Activated T-helper 17 cell treated with anti-CD3 and anti-CD28 coated beads, Interleukin-2, amount 50 U/mL, for 72 hours (primary cell): ENCODE measurements around the gene ANKRD13A. TPM values are rescaled to one million over a fixed set of nuclear protein-coding genes. Genes with fewer than 3 reads are reported as not detected.
A peak's percentile ranks its signal among the peaks of the same experiment; 100 is the strongest.
"Not testable (repeated sequence)": the region's sequence is repeated elsewhere in the genome, so short reads cannot be mapped to it uniquely, and the experiment has no call there.

ENCODE experiments used
- ATAC-seq: fragments of 150-1000 bp; cut with Tn5 transposase; replicated peaks from 2 replicates; pipeline ENCODE4 v1.10.0; 2021; ENCODE audit warnings: mild to moderate bottlenecking, moderate library complexity
- H3K27ac Mint-ChIP-seq: one replicate; pipeline ENCODE4 v1.8.0; 2022; ENCODE audit warnings: mixed read lengths
- H3K27me3 Mint-ChIP-seq: one replicate; pipeline ENCODE4 v1.8.0; 2022; ENCODE audit warnings: mixed read lengths
- H3K36me3 Mint-ChIP-seq: one replicate; pipeline ENCODE4 v1.8.0; 2022; ENCODE audit warnings: low read depth, mild to moderate bottlenecking, mixed read lengths
- H3K4me1 Mint-ChIP-seq: one replicate; pipeline ENCODE4 v1.8.0; 2022; ENCODE audit warnings: mixed read lengths
- H3K4me3 Mint-ChIP-seq: one replicate; pipeline ENCODE4 v1.8.0; 2022; ENCODE audit warnings: mild to moderate bottlenecking, mixed read lengths
- H3K9me3 Mint-ChIP-seq: one replicate; pipeline ENCODE4 v1.8.0; 2022; ENCODE audit warnings: mixed read lengths
- total RNA-seq, 2 donors: library from RNA; stranded (reverse); gene quantifications; one replicate each; pipeline ENCODE4 v1.2.3, GENCODE V29; 2022

Gene ANKRD13A
- total RNA-seq, 2 donors from 2014 or later = 61.4 to 68.5 TPM

- ATAC-seq = no peak
- Mint-ChIP-seq H3K9me3 (no peaks in the 10 kb centered on the region), H3K4me1 (peaks cover 15% of the 10 kb centered on the region), H3K4me3 (peak overlapping the region; percentile 16), H3K27me3 (no peaks in the 10 kb centered on the region), H3K36me3 (peaks cover 91% of the 10 kb centered on the region), H3K27ac (peak overlapping the region; percentile 34)
Observed at GRCh38 chr12:109966546-109966945, 32.7 kb upstream of the ANKRD13A start.

GRCh38 chr12:109967383-109968031 lies 31.7 kb upstream of the ANKRD13A start:
- no peaks in the 10 kb centered on the region for H3K9me3 Mint-ChIP-seq
- peak overlapping the region; percentile 86 for H3K27ac Mint-ChIP-seq
- peak; percentile 71 for ATAC-seq
- H3K36me3 Mint-ChIP-seq = peaks cover 91% of the 10 kb centered on the region
- peak overlapping the region; percentile 71 for H3K4me3 Mint-ChIP-seq
- H3K27me3 Mint-ChIP-seq = no peaks in the 10 kb centered on the region
- H3K4me1 Mint-ChIP-seq = peaks cover 15% of the 10 kb centered on the region

- Mint-ChIP-seq H3K36me3 (peaks cover 91% of the 10 kb centered on the region), H3K27ac (peak overlapping the region; percentile 86), H3K9me3 (no peaks in the 10 kb centered on the region), H3K4me1 (peaks cover 15% of the 10 kb centered on the region), H3K27me3 (no peaks in the 10 kb centered on the region), H3K4me3 (peak overlapping the region; percentile 71)
- peak; percentile 84 for ATAC-seq
Observed at GRCh38 chr12:109968032-109968420, 31.2 kb upstream of the ANKRD13A start.

- H3K27ac Mint-ChIP-seq = no peak overlapping the region
- H3K4me3 Mint-ChIP-seq = peak overlapping the region; percentile 71
- peaks cover 18% of the 10 kb centered on the region for H3K4me1 Mint-ChIP-seq
- H3K27me3 Mint-ChIP-seq = no peaks in the 10 kb centered on the region
- ATAC-seq = no peak
- no peaks in the 10 kb centered on the region for H3K9me3 Mint-ChIP-seq
- peaks cover 91% of the 10 kb centered on the region for H3K36me3 Mint-ChIP-seq
Observed at GRCh38 chr12:109968801-109969200, 30.4 kb upstream of the ANKRD13A start.

- Mint-ChIP-seq H3K4me1 (peaks cover 12% of the 10 kb centered on the region), H3K27ac (peak overlapping the region; percentile 60), H3K36me3 (peaks cover 94% of the 10 kb centered on the region), H3K27me3 (no peaks in the 10 kb centered on the region), H3K4me3 (peak overlapping the region; percentile 73), H3K9me3 (no peaks in the 10 kb centered on the region)
- no peak for ATAC-seq
Observed at GRCh38 chr12:109972821-109973220, 26.4 kb upstream of the ANKRD13A start.

GRCh38 chr12:109981311-109981710 lies 17.9 kb upstream of the ANKRD13A start:
- peak overlapping the region; percentile 52 for H3K4me3 Mint-ChIP-seq
- no peaks in the 10 kb centered on the region for H3K9me3 Mint-ChIP-seq
- H3K4me1 Mint-ChIP-seq = peaks cover 43% of the 10 kb centered on the region
- peak overlapping the region; percentile 79 for H3K27ac Mint-ChIP-seq
- H3K27me3 Mint-ChIP-seq = no peaks in the 10 kb centered on the region
- H3K36me3 Mint-ChIP-seq = peaks cover 95% of the 10 kb centered on the region
- ATAC-seq = peak; percentile 88

- Mint-ChIP-seq H3K27me3 (no peaks in the 10 kb centered on the region), H3K4me1 (peaks cover 43% of the 10 kb centered on the region), H3K27ac (peak overlapping the region; percentile 79), H3K36me3 (peaks cover 95% of the 10 kb centered on the region), H3K9me3 (no peaks in the 10 kb centered on the region), H3K4me3 (peak overlapping the region; percentile 52)
- ATAC-seq = no peak
Observed at GRCh38 chr12:109982210-109982609, 17.0 kb upstream of the ANKRD13A start.

GRCh38 chr12:109983432-109984142 lies 15.6 kb upstream of the ANKRD13A start:
- Mint-ChIP-seq H3K27me3 (no peaks in the 10 kb centered on the region), H3K4me1 (peaks cover 45% of the 10 kb centered on the region), H3K36me3 (peaks cover 95% of the 10 kb centered on the region), H3K9me3 (no peaks in the 10 kb centered on the region), H3K4me3 (no peak overlapping the region), H3K27ac (peak overlapping the region; percentile 54)
- no peak for ATAC-seq

- peaks cover 38% of the 10 kb centered on the region for H3K4me1 Mint-ChIP-seq
- H3K27me3 Mint-ChIP-seq = not testable (repeated sequence)
Observed at GRCh38 chr12:109986236-109986635, 13.0 kb upstream of the ANKRD13A start.

GRCh38 chr12:109987615-109988014 lies 11.6 kb upstream of the ANKRD13A start:
- peaks cover 93% of the 10 kb centered on the region for H3K36me3 Mint-ChIP-seq
- no peaks in the 10 kb centered on the region for H3K27me3 Mint-ChIP-seq
- ATAC-seq = peak; percentile 92
- H3K27ac Mint-ChIP-seq = peak overlapping the region; percentile 70
- H3K4me3 Mint-ChIP-seq = peak overlapping the region; percentile 48
- H3K4me1 Mint-ChIP-seq = peaks cover 28% of the 10 kb centered on the region
- no peaks in the 10 kb centered on the region for H3K9me3 Mint-ChIP-seq

More at GRCh38 chr12:109986236-109986635, 13.0 kb upstream of the ANKRD13A start:
- Mint-ChIP-seq H3K27ac (peak overlapping the region; percentile 67), H3K36me3 (peaks cover 95% of the 10 kb centered on the region)
- not testable (repeated sequence) for H3K9me3 Mint-ChIP-seq, H3K4me3 Mint-ChIP-seq, ATAC-seq

- Mint-ChIP-seq H3K36me3 (peaks cover 93% of the 10 kb centered on the region), H3K4me3 (peak overlapping the region; percentile 48), H3K27ac (peak overlapping the region; percentile 70), H3K9me3 (no peaks in the 10 kb centered on the region), H3K4me1 (peaks cover 27% of the 10 kb centered on the region), H3K27me3 (no peaks in the 10 kb centered on the region)
- ATAC-seq = no peak
Observed at GRCh38 chr12:109988274-109988673, 11.0 kb upstream of the ANKRD13A start.

GRCh38 chr12:109988903-109989302 lies 10.3 kb upstream of the ANKRD13A start:
- peaks cover 90% of the 10 kb centered on the region for H3K36me3 Mint-ChIP-seq
- no peaks in the 10 kb centered on the region for H3K27me3 Mint-ChIP-seq
- H3K4me1 Mint-ChIP-seq = peaks cover 26% of the 10 kb centered on the region
- H3K9me3 Mint-ChIP-seq = no peaks in the 10 kb centered on the region
- H3K4me3 Mint-ChIP-seq = peak overlapping the region; percentile 47
- no peak for ATAC-seq
- H3K27ac Mint-ChIP-seq = peak overlapping the region; percentile 77

GRCh38 chr12:109989380-109989779 lies 9.8 kb upstream of the ANKRD13A start:
- peak overlapping the region; percentile 77 for H3K27ac Mint-ChIP-seq
- peak overlapping the region; percentile 47 for H3K4me3 Mint-ChIP-seq
- peaks cover 91% of the 10 kb centered on the region for H3K36me3 Mint-ChIP-seq

GRCh38 chr12:109991586-109991985 lies 7.6 kb upstream of the ANKRD13A start:
- Mint-ChIP-seq H3K4me3 (no peak overlapping the region), H3K36me3 (peaks cover 79% of the 10 kb centered on the region), H3K4me1 (peaks cover 29% of the 10 kb centered on the region), H3K9me3 (no peaks in the 10 kb centered on the region), H3K27ac (no peak overlapping the region), H3K27me3 (no peaks in the 10 kb centered on the region)
- ATAC-seq = no peak

More at GRCh38 chr12:109989380-109989779, 9.8 kb upstream of the ANKRD13A start:
- Mint-ChIP-seq H3K27me3 (no peaks in the 10 kb centered on the region), H3K4me1 (peaks cover 28% of the 10 kb centered on the region), H3K9me3 (no peaks in the 10 kb centered on the region)
- no peak for ATAC-seq

- peaks cover 28% of the 10 kb centered on the region for H3K4me1 Mint-ChIP-seq
- no peaks in the 10 kb centered on the region for H3K27me3 Mint-ChIP-seq
- H3K4me3 Mint-ChIP-seq = peak overlapping the region; percentile 90
- ATAC-seq = no peak
- H3K36me3 Mint-ChIP-seq = peaks cover 64% of the 10 kb centered on the region
- no peaks in the 10 kb centered on the region for H3K9me3 Mint-ChIP-seq
- H3K27ac Mint-ChIP-seq = no peak overlapping the region
Observed at GRCh38 chr12:109993091-109993490, 6.1 kb upstream of the ANKRD13A start.
